ENCODE measurements around the gene AURKB. TPM values are rescaled to one million over a fixed set of nuclear protein-coding genes. Genes with fewer than 3 reads are reported as not detected.

The AURKB gene
- total and polyA plus RNA-seq, 4 donors = 8.6 to 17.9 (median 14.2) TPM

GRCh38 chr17:8248751-8249607 lies 38.6 kb upstream of the AURKB start, which contains the start of gene PFAS:
Gene PFAS (plus strand): TSS chr17:8249289. CDS start chr17:8253938, 4,649 bp downstream.
- peak; percentile 91 to 98 (median 93) for DNase-seq (ENCODE audit: low read depth in 4 of 6, low spot score in 6 of 6)
- H3K27me3 ChIP-seq (ENCODE audit: control insufficient read depth, insufficient read depth, low read length) = no peaks in the 10 kb centered on the region
- peaks cover 3% of the 10 kb centered on the region for H3K36me3 ChIP-seq (ENCODE audit: control insufficient read depth, insufficient read depth, low read length)
- H3K27ac ChIP-seq (ENCODE audit: low read depth, low read length) = peak within 1 kb of the TSS; percentile 100
- WGBS (ENCODE audit: insufficient coverage) = 0% methylated on average over 53 of the region's 58 CpGs
- H3K4me1 ChIP-seq (ENCODE audit: control insufficient read depth, insufficient read depth, low read length) = peaks cover 22% of the 10 kb centered on the region
- H3K9me3 ChIP-seq (ENCODE audit: control insufficient read depth, insufficient read depth, low read length) = no peaks in the 10 kb centered on the region
- H3K4me3 ChIP-seq (ENCODE audit: low read depth, low read length) = peak within 1 kb of the TSS; percentile 97

GRCh38 chr17:8244768-8245167 lies 34.4 kb upstream of the AURKB start:
- no peak overlapping the region for H3K27ac ChIP-seq (ENCODE audit: low read depth, low read length)
- no peak overlapping the region for H3K4me3 ChIP-seq (ENCODE audit: low read depth, low read length)
- H3K36me3 ChIP-seq (ENCODE audit: control insufficient read depth, insufficient read depth, low read length) = peaks cover 15% of the 10 kb centered on the region
- 100% methylated on average over 2 of the region's 8 CpGs for WGBS (ENCODE audit: insufficient coverage)
- peaks cover 22% of the 10 kb centered on the region for H3K4me1 ChIP-seq (ENCODE audit: control insufficient read depth, insufficient read depth, low read length)
- no peak for DNase-seq (ENCODE audit: low read depth in 4 of 6, low spot score in 6 of 6)
- H3K9me3 ChIP-seq (ENCODE audit: control insufficient read depth, insufficient read depth, low read length) = no peaks in the 10 kb centered on the region
- H3K27me3 ChIP-seq (ENCODE audit: control insufficient read depth, insufficient read depth, low read length) = no peaks in the 10 kb centered on the region

GRCh38 chr17:8243827-8244226 lies 33.5 kb upstream of the AURKB start:
- no peaks in the 10 kb centered on the region for H3K9me3 ChIP-seq (ENCODE audit: control insufficient read depth, insufficient read depth, low read length)
- no peak for DNase-seq (ENCODE audit: low read depth in 4 of 6, low spot score in 6 of 6)

GRCh38 chr17:8237886-8238285 lies 27.5 kb upstream of the AURKB start:
- Histone ChIP-seq H3K4me3 (ENCODE audit: low read depth, low read length) (no peak overlapping the region), H3K27ac (ENCODE audit: low read depth, low read length) (no peak overlapping the region), H3K27me3 (ENCODE audit: control insufficient read depth, insufficient read depth, low read length) (no peaks in the 10 kb centered on the region), H3K9me3 (ENCODE audit: control insufficient read depth, insufficient read depth, low read length) (no peaks in the 10 kb centered on the region), H3K4me1 (ENCODE audit: control insufficient read depth, insufficient read depth, low read length) (no peaks in the 10 kb centered on the region), H3K36me3 (ENCODE audit: control insufficient read depth, insufficient read depth, low read length) (peaks cover 67% of the 10 kb centered on the region)
- WGBS (ENCODE audit: insufficient coverage) = 94% methylated on average over 3 of the region's 4 CpGs
- DNase-seq (ENCODE audit: low read depth in 4 of 6, low spot score in 6 of 6) = no peak

More at GRCh38 chr17:8243827-8244226, 33.5 kb upstream of the AURKB start:
- peaks cover 15% of the 10 kb centered on the region for H3K36me3 ChIP-seq (ENCODE audit: control insufficient read depth, insufficient read depth, low read length)
- peaks cover 22% of the 10 kb centered on the region for H3K4me1 ChIP-seq (ENCODE audit: control insufficient read depth, insufficient read depth, low read length)
- no peaks in the 10 kb centered on the region for H3K27me3 ChIP-seq (ENCODE audit: control insufficient read depth, insufficient read depth, low read length)
- 86% methylated on average over 4 of the region's 5 CpGs for WGBS (ENCODE audit: insufficient coverage)
- H3K27ac ChIP-seq (ENCODE audit: low read depth, low read length) = no peak overlapping the region
- no peak overlapping the region for H3K4me3 ChIP-seq (ENCODE audit: low read depth, low read length)

- Histone ChIP-seq H3K4me3 (ENCODE audit: low read depth, low read length) (no peak overlapping the region), H3K27me3 (ENCODE audit: control insufficient read depth, insufficient read depth, low read length) (no peaks in the 10 kb centered on the region), H3K36me3 (ENCODE audit: control insufficient read depth, insufficient read depth, low read length) (peaks cover 74% of the 10 kb centered on the region), H3K4me1 (ENCODE audit: control insufficient read depth, insufficient read depth, low read length) (no peaks in the 10 kb centered on the region), H3K27ac (ENCODE audit: low read depth, low read length) (no peak overlapping the region), H3K9me3 (ENCODE audit: control insufficient read depth, insufficient read depth, low read length) (no peaks in the 10 kb centered on the region)
- DNase-seq (ENCODE audit: low read depth in 4 of 6, low spot score in 6 of 6) = no peak
- 100% methylated on average over 2 of the region's 7 CpGs for WGBS (ENCODE audit: insufficient coverage)
These were observed 26.8 kb upstream of the AURKB start for GRCh38 chr17:8237175-8237574.

- Histone ChIP-seq H3K4me1 (ENCODE audit: control insufficient read depth, insufficient read depth, low read length) (no peaks in the 10 kb centered on the region), H3K4me3 (ENCODE audit: low read depth, low read length) (no peak overlapping the region), H3K27me3 (ENCODE audit: control insufficient read depth, insufficient read depth, low read length) (no peaks in the 10 kb centered on the region), H3K27ac (ENCODE audit: low read depth, low read length) (no peak overlapping the region), H3K9me3 (ENCODE audit: control insufficient read depth, insufficient read depth, low read length) (no peaks in the 10 kb centered on the region), H3K36me3 (ENCODE audit: control insufficient read depth, insufficient read depth, low read length) (peaks cover 77% of the 10 kb centered on the region)
- no peak for DNase-seq (ENCODE audit: low read depth in 4 of 6, low spot score in 6 of 6)
- WGBS (ENCODE audit: insufficient coverage) = 100% methylated on average over 5 of the region's 7 CpGs
These were observed 25.3 kb upstream of the AURKB start for GRCh38 chr17:8235676-8236075.

- no peak for DNase-seq (ENCODE audit: low read depth in 4 of 6, low spot score in 6 of 6)
- Histone ChIP-seq H3K27me3 (ENCODE audit: control insufficient read depth, insufficient read depth, low read length) (no peaks in the 10 kb centered on the region), H3K9me3 (ENCODE audit: control insufficient read depth, insufficient read depth, low read length) (no peaks in the 10 kb centered on the region), H3K4me1 (ENCODE audit: control insufficient read depth, insufficient read depth, low read length) (no peaks in the 10 kb centered on the region), H3K27ac (ENCODE audit: low read depth, low read length) (no peak overlapping the region), H3K36me3 (ENCODE audit: control insufficient read depth, insufficient read depth, low read length) (peaks cover 83% of the 10 kb centered on the region), H3K4me3 (ENCODE audit: low read depth, low read length) (no peak overlapping the region)
- WGBS (ENCODE audit: insufficient coverage) = 93% methylated on average over 17 of the region's 21 CpGs
These were observed 24.2 kb upstream of the AURKB start for GRCh38 chr17:8234361-8235270.

GRCh38 chr17:8231701-8232100 lies 21.3 kb upstream of the AURKB start:
- no peaks in the 10 kb centered on the region for H3K27me3 ChIP-seq (ENCODE audit: control insufficient read depth, insufficient read depth, low read length)
- WGBS (ENCODE audit: insufficient coverage) = 97% methylated on average over 10 of the region's 10 CpGs
- H3K9me3 ChIP-seq (ENCODE audit: control insufficient read depth, insufficient read depth, low read length) = no peaks in the 10 kb centered on the region
- H3K4me1 ChIP-seq (ENCODE audit: control insufficient read depth, insufficient read depth, low read length) = peaks cover 11% of the 10 kb centered on the region
- no peak overlapping the region for H3K4me3 ChIP-seq (ENCODE audit: low read depth, low read length)
- no peak for DNase-seq (ENCODE audit: low read depth in 4 of 6, low spot score in 6 of 6)
- no peak overlapping the region for H3K27ac ChIP-seq (ENCODE audit: low read depth, low read length)
- H3K36me3 ChIP-seq (ENCODE audit: control insufficient read depth, insufficient read depth, low read length) = peaks cover 88% of the 10 kb centered on the region

GRCh38 chr17:8227238-8227581 lies 16.8 kb upstream of the AURKB start:
- Histone ChIP-seq H3K36me3 (ENCODE audit: control insufficient read depth, insufficient read depth, low read length) (peaks cover 47% of the 10 kb centered on the region), H3K4me1 (ENCODE audit: control insufficient read depth, insufficient read depth, low read length) (peaks cover 40% of the 10 kb centered on the region), H3K27me3 (ENCODE audit: control insufficient read depth, insufficient read depth, low read length) (no peaks in the 10 kb centered on the region), H3K9me3 (ENCODE audit: control insufficient read depth, insufficient read depth, low read length) (no peaks in the 10 kb centered on the region), H3K4me3 (ENCODE audit: low read depth, low read length) (peak overlapping the region; percentile 55), H3K27ac (ENCODE audit: low read depth, low read length) (peak overlapping the region; percentile 95)
- WGBS (ENCODE audit: insufficient coverage) = 82% methylated on average over 4 of the region's 4 CpGs
- DNase-seq (ENCODE audit: low read depth in 4 of 6, low spot score in 6 of 6) = no peak
